SU-DHL-6 (cell line): Measurements from ENCODE around the gene ABCA12.

ENCODE experiments used
- H2AFZ ChIP-seq: fragments of 200-600 bp; sonication (generic); 2 replicates; pipeline ENCODE4 v1.6.1; 2014; ENCODE audit warnings: low read depth, mild to moderate bottlenecking, moderate library complexity, mixed read lengths, antibody characterized with exemption, low read length; ENCODE audit not compliant: severe bottlenecking
- H3F3A ChIP-seq: fragments of 200-600 bp; shearing (Covaris generic); 2 replicates; pipeline ENCODE4 v1.6.0; 2016; ENCODE audit warnings: antibody characterized with exemption, mild to moderate bottlenecking; ENCODE audit not compliant: insufficient read depth
- H3K27ac ChIP-seq: fragments of 200-600 bp; sonication (generic); 2 replicates; pipeline ENCODE4 v1.5.1; 2016; ENCODE audit warnings: low read depth, mild to moderate bottlenecking, low read length, moderate library complexity, mixed read lengths
- H3K27me3 ChIP-seq: fragments of 200-600 bp; sonication (generic), shearing (Covaris generic); 2 replicates; pipeline ENCODE4 v1.6.0; 2014; ENCODE audit warnings: mild to moderate bottlenecking, low read length
- H3K36me3 ChIP-seq: fragments of 200-600 bp; sonication (generic); 2 replicates; pipeline ENCODE4 v1.6.1; 2014; ENCODE audit warnings: mild to moderate bottlenecking, low read length, mixed read lengths
- H3K4me2 ChIP-seq: fragments of 300-600, 200-600 bp; shearing (Covaris generic), sonication (generic); 2 replicates; pipeline ENCODE4 v1.6.0; 2014; ENCODE audit warnings: low read length, low read depth, mild to moderate bottlenecking; ENCODE audit not compliant: poor library complexity, severe bottlenecking
- H3K4me3 ChIP-seq: fragments of 200-600 bp; sonication (generic); 2 replicates; pipeline ENCODE4 v1.5.1; 2014; ENCODE audit warnings: antibody characterized with exemption, low read length, mild to moderate bottlenecking, mixed read lengths; ENCODE audit not compliant: insufficient read depth, poor library complexity, severe bottlenecking
- H3K79me2 ChIP-seq: fragments of 200-600 bp; sonication (generic); 2 replicates; pipeline ENCODE4 v1.6.1; 2014; ENCODE audit warnings: mild to moderate bottlenecking, low read length, moderate library complexity; ENCODE audit not compliant: insufficient read depth
- H3K9ac ChIP-seq: fragments of 200-600 bp; sonication (generic); 2 replicates; pipeline ENCODE4 v1.7.0; 2014; ENCODE audit warnings: mild to moderate bottlenecking, low read length
- H3K9me2 ChIP-seq: fragments of 200-600 bp; sonication (generic); replicated peaks from 2 replicates; pipeline ENCODE4 v1.6.1; 2014; ENCODE audit warnings: low read length; ENCODE audit not compliant: insufficient read depth
- H3K9me3 ChIP-seq: fragments of 200-600 bp; sonication (generic); 2 replicates; pipeline ENCODE4 v1.6.1; 2014; ENCODE audit warnings: low read length, mixed read lengths; ENCODE audit not compliant: insufficient read depth
- H4K20me1 ChIP-seq: fragments of 200-600 bp; sonication (generic); 2 replicates; pipeline ENCODE4 v1.6.1; 2014; ENCODE audit warnings: low read depth, mild to moderate bottlenecking, antibody characterized with exemption, low read length, moderate library complexity, mixed read lengths
- EZH2phosphoT487 ChIP-seq: fragments of 200-600 bp; sonication (generic), shearing (Covaris generic); conservative IDR thresholded peaks from 2 replicates; pipeline ENCODE4 v1.6.1; 2018; ENCODE audit warnings: mild to moderate bottlenecking, antibody characterized with exemption, low read length, moderate library complexity, mixed read lengths
- TF ChIP-seq, protein P1 (sequence below): fragments of 200-600 bp; sonication (generic); IDR thresholded peaks from one replicate; pipeline ENCODE4 v1.5.1; 2017; ENCODE audit warnings: antibody characterized with exemption, mild to moderate bottlenecking, low read length, moderate library complexity; ENCODE audit not compliant: insufficient read depth, poor library complexity, severe bottlenecking

ABCA12 gene

GRCh38 chr2:215002500-215002899 lies 135.9 kb downstream of the ABCA12 start:
- Histone ChIP-seq H4K20me1 (no peaks in the 10 kb centered on the region), H3K9me3 (no peaks in the 10 kb centered on the region), H3K9me2 (no peaks in the 10 kb centered on the region), H3K4me3 (no peak overlapping the region), H2AFZ (no peak overlapping the region), H3F3A (no peaks in the 10 kb centered on the region), H3K4me2 (no peak overlapping the region), H3K9ac (no peak overlapping the region), H3K27me3 (no peaks in the 10 kb centered on the region), H3K27ac (no peak overlapping the region), H3K79me2 (no peaks in the 10 kb centered on the region), H3K36me3 (no peaks in the 10 kb centered on the region)
- TF ChIP-seq, protein P1, sequence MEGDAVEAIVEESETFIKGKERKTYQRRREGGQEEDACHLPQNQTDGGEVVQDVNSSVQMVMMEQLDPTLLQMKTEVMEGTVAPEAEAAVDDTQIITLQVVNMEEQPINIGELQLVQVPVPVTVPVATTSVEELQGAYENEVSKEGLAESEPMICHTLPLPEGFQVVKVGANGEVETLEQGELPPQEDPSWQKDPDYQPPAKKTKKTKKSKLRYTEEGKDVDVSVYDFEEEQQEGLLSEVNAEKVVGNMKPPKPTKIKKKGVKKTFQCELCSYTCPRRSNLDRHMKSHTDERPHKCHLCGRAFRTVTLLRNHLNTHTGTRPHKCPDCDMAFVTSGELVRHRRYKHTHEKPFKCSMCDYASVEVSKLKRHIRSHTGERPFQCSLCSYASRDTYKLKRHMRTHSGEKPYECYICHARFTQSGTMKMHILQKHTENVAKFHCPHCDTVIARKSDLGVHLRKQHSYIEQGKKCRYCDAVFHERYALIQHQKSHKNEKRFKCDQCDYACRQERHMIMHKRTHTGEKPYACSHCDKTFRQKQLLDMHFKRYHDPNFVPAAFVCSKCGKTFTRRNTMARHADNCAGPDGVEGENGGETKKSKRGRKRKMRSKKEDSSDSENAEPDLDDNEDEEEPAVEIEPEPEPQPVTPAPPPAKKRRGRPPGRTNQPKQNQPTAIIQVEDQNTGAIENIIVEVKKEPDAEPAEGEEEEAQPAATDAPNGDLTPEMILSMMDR, result peak; percentile 37
- no peak for TF ChIP-seq EZH2phosphoT487

- H3K36me3 ChIP-seq, result no peaks in the 10 kb centered on the region
- H2AFZ ChIP-seq, result no peak overlapping the region
- H4K20me1 ChIP-seq, result no peaks in the 10 kb centered on the region
- no peaks in the 10 kb centered on the region for H3K9me2 ChIP-seq
- H3K79me2 ChIP-seq, result no peaks in the 10 kb centered on the region
- no peaks in the 10 kb centered on the region for H3K27me3 ChIP-seq
- no peak overlapping the region for H3K4me3 ChIP-seq
- H3K27ac ChIP-seq, result no peak overlapping the region
- H3K9ac ChIP-seq, result no peak overlapping the region
- H3K9me3 ChIP-seq, result no peaks in the 10 kb centered on the region
- no peaks in the 10 kb centered on the region for H3F3A ChIP-seq
- H3K4me2 ChIP-seq, result no peak overlapping the region
- TF ChIP-seq EZH2phosphoT487, result no peak
- TF ChIP-seq, protein P1, result no peak
Observed at GRCh38 chr2:215000721-215001120, 137.7 kb downstream of the ABCA12 start.

DNA sequence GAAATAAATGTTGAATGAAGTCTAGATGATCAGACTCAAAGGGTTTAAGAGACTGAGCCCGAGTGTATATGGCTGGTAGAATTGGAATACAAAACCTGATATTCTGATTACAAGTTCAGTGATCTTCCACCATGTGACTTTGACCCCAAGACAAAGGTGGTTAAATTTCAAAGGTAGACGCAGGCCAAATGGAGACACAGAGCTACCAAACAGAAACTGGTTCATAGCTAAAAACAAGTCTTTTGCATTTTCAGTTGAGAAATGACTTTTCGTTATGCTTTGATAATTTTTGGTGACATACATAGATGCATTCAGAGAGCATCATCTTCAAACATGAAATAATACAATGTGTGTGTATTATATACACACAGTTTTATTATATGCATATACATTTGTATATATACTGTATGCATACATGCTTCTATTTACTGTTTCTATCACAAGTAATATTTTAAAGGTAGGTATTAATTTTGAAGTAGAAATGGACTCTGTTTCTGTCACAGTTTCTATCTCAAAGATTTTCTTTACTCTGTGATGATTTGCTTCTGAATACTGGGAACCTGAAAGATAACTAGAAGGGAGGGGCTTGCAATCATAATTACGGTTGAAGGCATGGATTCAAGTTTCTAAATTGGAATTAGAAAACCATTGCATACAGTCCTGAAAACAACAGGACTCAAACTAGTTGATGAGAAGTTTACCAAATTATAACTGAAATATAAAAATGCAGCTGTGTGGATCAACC lies 142.3 kb downstream of the ABCA12 start:
- H3K36me3 ChIP-seq, result no peaks in the 10 kb centered on the region
- no peaks in the 10 kb centered on the region for H3K9me2 ChIP-seq
- no peaks in the 10 kb centered on the region for H3K9me3 ChIP-seq
- no peaks in the 10 kb centered on the region for H3K79me2 ChIP-seq
- no peaks in the 10 kb centered on the region for H3K27me3 ChIP-seq
- no peaks in the 10 kb centered on the region for H3F3A ChIP-seq
- H3K4me2 ChIP-seq, result no peak overlapping the region
- no peak overlapping the region for H3K9ac ChIP-seq
- TF ChIP-seq, protein P1, result no peak
- TF ChIP-seq EZH2phosphoT487, result no peak
- H4K20me1 ChIP-seq, result no peaks in the 10 kb centered on the region
- no peak overlapping the region for H2AFZ ChIP-seq
- no peak overlapping the region for H3K27ac ChIP-seq
- no peak overlapping the region for H3K4me3 ChIP-seq
